ENCODE results near the gene ADD3.

- TF ChIP-seq CTCF (IDR thresholded peaks at IDR 0.05; ENCODE audit: borderline replicate concordance, extremely low read depth, low read length, poor library complexity, severe bottlenecking) (no peak), EZH2 (IDR thresholded peaks at IDR 0.05; ENCODE audit: borderline replicate concordance, low read depth, low read length, severe bottlenecking) (no peak)
Measured at GRCh38 chr10:110134917-110135316, 127.1 kb downstream of the ADD3 start.

All from DND-41 (cell line).